Osteoblast (primary cell): ENCODE measurements around the gene SIRT2. TPM values are rescaled to one million over a fixed set of nuclear protein-coding genes. Genes with fewer than 3 reads are reported as not detected.

Experiments
- DNase-seq: peaks from one replicate; pipeline ENCODE4 v3.0.0; 2011; ENCODE audit warnings: low spot score, mixed read lengths; ENCODE audit not compliant: insufficient read length; ENCODE audit errors: missing footprints
- H2AFZ ChIP-seq: 2 replicates; pipeline ENCODE4 v1.6.0; 2011; ENCODE audit warnings: mild to moderate bottlenecking, low read length
- H3K27ac ChIP-seq: 2 replicates; pipeline ENCODE4 v1.5.1; 2011; ENCODE audit warnings: mild to moderate bottlenecking, low read depth, low read length, moderate library complexity
- H3K27me3 ChIP-seq: 2 replicates; pipeline ENCODE4 v1.6.0; 2012; ENCODE audit warnings: mild to moderate bottlenecking, control low read depth, inconsistent platforms, low read length, moderate library complexity; ENCODE audit not compliant: insufficient read depth
- H3K36me3 ChIP-seq: 2 replicates; pipeline ENCODE4 v1.5.1; 2011; ENCODE audit warnings: mild to moderate bottlenecking, low read length, control low read depth, moderate library complexity; ENCODE audit not compliant: insufficient read depth
- H3K4me1 ChIP-seq: 2 replicates; pipeline ENCODE4 v1.5.1; 2011; ENCODE audit warnings: mild to moderate bottlenecking, low read length, control low read depth, moderate library complexity; ENCODE audit not compliant: insufficient read depth
- H3K4me2 ChIP-seq: 2 replicates; pipeline ENCODE4 v1.6.0; 2011; ENCODE audit warnings: mild to moderate bottlenecking, low read length; ENCODE audit not compliant: insufficient read depth
- H3K4me3 ChIP-seq: fragments of 200-600 bp; sonication (generic); 3 replicates; pipeline ENCODE4 v1.5.1; 2012; ENCODE audit warnings: mild to moderate bottlenecking, low read length, inconsistent platforms; ENCODE audit not compliant: insufficient read depth
- H3K79me2 ChIP-seq: 2 replicates; pipeline ENCODE4 v1.6.0; 2012; ENCODE audit warnings: mild to moderate bottlenecking, low read length, control low read depth, inconsistent platforms; ENCODE audit not compliant: insufficient read depth
- H3K9me3 ChIP-seq: 2 replicates; pipeline ENCODE4 v1.5.1; 2011; ENCODE audit warnings: low read depth, low read length, control low read depth
- H4K20me1 ChIP-seq: 2 replicates; pipeline ENCODE4 v1.6.0; 2012; ENCODE audit warnings: mild to moderate bottlenecking, low read length, control low read depth; ENCODE audit not compliant: insufficient read depth
- CTCF ChIP-seq: IDR thresholded peaks from 2 replicates; pipeline ENCODE4 v1.5.1; 2011; ENCODE audit warnings: mild to moderate bottlenecking, low read depth, low read length, moderate library complexity; ENCODE audit errors: extremely low read depth
- total RNA-seq: library from RNA; depleted of rRNA; stranded (reverse); fragments of >200 nt; gene quantifications from 2 replicates; pipeline ENCODE4 v1.2.3, GENCODE V29; 2012

SIRT2 gene
- total RNA-seq, 1 donor = 77.4 TPM

DNA sequence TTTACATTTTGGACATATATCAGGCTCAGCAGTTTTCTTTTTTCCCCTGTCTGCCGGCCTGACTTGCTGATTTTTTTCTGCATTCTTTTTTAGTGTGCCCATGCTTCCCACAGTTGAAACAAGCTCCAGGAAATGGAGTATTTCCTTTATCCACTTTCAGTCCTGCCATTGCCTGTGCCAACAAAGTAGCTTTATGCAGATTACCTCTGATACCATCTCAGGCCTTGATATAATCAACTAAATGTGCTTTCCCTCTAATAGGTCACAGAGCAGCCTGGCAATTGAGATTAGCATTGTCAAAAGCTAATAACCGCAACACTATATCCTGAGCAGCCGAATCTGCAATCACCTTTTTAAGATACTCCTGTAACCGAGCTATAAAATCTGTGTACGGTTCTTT lies 40.5 kb upstream of the SIRT2 start:
- H2AFZ ChIP-seq = no peak overlapping the region
- H3K27ac ChIP-seq = no peak overlapping the region
- no peaks in the 10 kb centered on the region for H3K4me1 ChIP-seq
- no peak overlapping the region for H3K4me2 ChIP-seq
- H3K79me2 ChIP-seq = no peaks in the 10 kb centered on the region
- H4K20me1 ChIP-seq = no peaks in the 10 kb centered on the region
- no peak for DNase-seq
- no peaks in the 10 kb centered on the region for H3K27me3 ChIP-seq
- TF ChIP-seq CTCF = no peak
- H3K36me3 ChIP-seq = peaks cover 11% of the 10 kb centered on the region
- H3K9me3 ChIP-seq = no peaks in the 10 kb centered on the region
- no peak overlapping the region for H3K4me3 ChIP-seq

DNA sequence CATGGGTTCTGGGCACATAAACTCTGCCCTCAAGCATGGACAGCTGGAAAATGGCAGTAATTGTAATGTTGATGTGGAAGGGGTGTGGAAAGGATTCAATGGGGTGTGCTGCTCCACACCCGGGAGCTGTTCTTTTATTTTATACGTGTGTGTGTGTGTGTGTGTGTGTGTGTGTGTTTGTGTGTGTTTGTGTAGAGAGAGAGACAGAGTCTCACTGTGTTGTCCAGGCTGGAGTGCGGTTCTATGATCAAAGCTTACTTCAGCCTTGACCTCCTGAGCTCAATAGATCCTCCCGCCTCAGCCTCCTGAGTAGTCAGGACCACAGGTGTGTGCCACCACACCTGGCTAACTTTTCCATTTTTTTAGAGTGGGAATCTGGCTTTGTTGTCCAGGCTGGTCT lies 34.1 kb upstream of the SIRT2 start:
- H3K4me2 ChIP-seq = no peak overlapping the region
- peaks cover 10% of the 10 kb centered on the region for H3K36me3 ChIP-seq
- peak; percentile 35 for DNase-seq
- no peak overlapping the region for H2AFZ ChIP-seq
- H3K9me3 ChIP-seq = no peaks in the 10 kb centered on the region
- peaks cover 33% of the 10 kb centered on the region for H3K79me2 ChIP-seq
- peaks cover 5% of the 10 kb centered on the region for H4K20me1 ChIP-seq
- H3K27me3 ChIP-seq = no peaks in the 10 kb centered on the region
- no peak overlapping the region for H3K27ac ChIP-seq
- peaks cover 11% of the 10 kb centered on the region for H3K4me1 ChIP-seq
- no peak overlapping the region for H3K4me3 ChIP-seq
- TF ChIP-seq CTCF = no peak

- Histone ChIP-seq H3K4me1 (peaks cover 11% of the 10 kb centered on the region), H3K27me3 (no peaks in the 10 kb centered on the region), H4K20me1 (peaks cover 5% of the 10 kb centered on the region), H3K4me2 (no peak overlapping the region), H3K79me2 (peaks cover 35% of the 10 kb centered on the region), H2AFZ (no peak overlapping the region), H3K9me3 (no peaks in the 10 kb centered on the region), H3K36me3 (peaks cover 10% of the 10 kb centered on the region), H3K27ac (no peak overlapping the region), H3K4me3 (no peak overlapping the region)
- TF ChIP-seq CTCF = peak; percentile 49
- DNase-seq = peak; percentile 56
Measured at GRCh38 chr19:38932425-38933179, 33.2 kb upstream of the SIRT2 start.

- Histone ChIP-seq H2AFZ (no peak overlapping the region), H3K27ac (peak overlapping the region; percentile 90), H4K20me1 (peaks cover 5% of the 10 kb centered on the region), H3K36me3 (peaks cover 10% of the 10 kb centered on the region), H3K9me3 (no peaks in the 10 kb centered on the region), H3K4me3 (peak overlapping the region; percentile 96), H3K27me3 (no peaks in the 10 kb centered on the region), H3K4me1 (peaks cover 11% of the 10 kb centered on the region), H3K79me2 (peaks cover 35% of the 10 kb centered on the region), H3K4me2 (peak overlapping the region; percentile 96)
- TF ChIP-seq CTCF = no peak
- DNase-seq = no peak
Measured at GRCh38 chr19:38931521-38931793, 32.0 kb upstream of the SIRT2 start.
